HG03432 (cell line): ENCODE measurements around the gene AFAP1.
"Not testable (repeated sequence)": the region's sequence is repeated elsewhere in the genome, so short reads cannot be mapped to it uniquely, and the experiment has no call there.

Experiments
- ATAC-seq: cut with Tn5 transposase; IDR thresholded peaks from one replicate; pipeline ENCODE4 v1.9.1; 2021; ENCODE audit warnings: mild to moderate bottlenecking, moderate library complexity; ENCODE audit not compliant: unreplicated experiment

The AFAP1 gene

DNA sequence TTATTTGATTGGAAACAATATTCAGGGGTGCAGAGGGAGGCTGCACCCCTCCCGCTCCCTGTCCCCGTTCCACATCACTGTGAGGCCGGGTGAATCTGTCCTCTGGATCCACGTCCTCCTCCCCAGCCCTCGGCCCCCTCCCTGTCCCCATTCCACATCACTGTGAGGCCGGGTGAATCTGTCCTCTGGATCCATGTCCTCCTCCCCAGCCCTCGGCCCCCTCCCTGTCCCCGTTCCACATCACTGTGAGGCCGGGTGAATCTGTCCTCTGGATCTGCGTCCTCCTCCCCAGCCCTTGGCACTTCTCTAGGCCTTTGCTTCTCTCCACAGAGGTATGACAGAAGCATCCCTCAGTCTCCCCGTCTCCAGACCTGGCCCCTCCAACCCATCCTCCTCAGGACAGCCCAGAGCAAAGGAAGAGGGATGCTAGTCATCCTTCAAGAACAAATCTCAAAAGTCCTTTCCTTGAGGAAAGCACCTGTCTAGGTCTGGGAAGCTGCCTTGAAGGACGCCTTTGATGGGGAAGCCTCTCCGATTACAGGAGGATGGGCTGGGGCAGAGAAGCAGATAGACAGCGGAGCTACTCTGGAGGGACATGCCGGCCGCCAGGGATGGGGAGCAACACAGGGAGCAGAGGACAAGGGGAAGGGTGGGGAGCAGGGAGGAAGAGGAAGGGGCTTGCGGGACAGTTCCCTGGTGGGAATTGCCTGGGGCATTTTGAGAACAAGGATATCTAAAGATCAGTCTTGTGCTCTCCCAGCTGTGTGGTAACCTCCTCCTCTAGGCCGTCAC is 10.8 kb upstream of the AFAP1 start:
- ATAC-seq, result no peak

DNA sequence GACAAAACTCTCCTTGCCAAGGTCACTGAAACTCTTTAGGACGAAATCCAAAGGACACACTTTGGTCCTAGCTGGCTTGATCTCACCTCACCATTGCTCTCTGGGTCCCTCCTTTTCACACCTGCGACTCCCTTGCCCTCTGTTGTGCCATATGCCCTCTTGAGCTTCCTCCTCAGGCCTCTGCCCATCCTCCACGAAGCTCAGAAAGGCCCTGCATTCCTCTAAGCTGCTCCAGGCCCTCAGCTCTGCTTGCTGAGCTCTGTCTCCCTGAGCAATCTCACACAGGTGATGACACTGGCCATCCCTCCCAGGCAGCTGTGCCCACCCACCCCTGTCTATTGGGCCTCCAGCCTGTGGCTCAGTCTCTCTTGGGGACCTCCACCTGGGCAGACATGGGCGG is 10.1 kb upstream of the AFAP1 start:
- no peak for ATAC-seq

DNA sequence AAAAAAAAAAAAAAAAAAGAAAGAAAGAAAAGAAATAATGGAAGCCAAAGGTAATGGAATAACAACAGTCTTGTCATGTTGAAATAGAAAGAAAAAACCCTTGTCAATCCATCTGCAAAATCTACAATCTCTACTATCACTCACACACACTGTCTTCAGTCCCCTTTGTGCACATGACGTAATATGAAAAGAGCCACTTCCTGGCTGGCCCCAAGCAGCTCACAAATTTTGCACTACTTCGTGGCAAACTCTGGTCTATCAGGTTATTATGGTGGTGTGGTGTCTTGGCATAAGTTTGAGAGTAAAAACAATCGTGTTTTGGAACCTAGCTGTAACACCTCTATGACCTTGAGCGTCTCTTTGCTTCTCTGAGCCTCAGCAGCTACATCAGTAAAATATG is 8.3 kb upstream of the AFAP1 start:
- ATAC-seq, result no peak

DNA sequence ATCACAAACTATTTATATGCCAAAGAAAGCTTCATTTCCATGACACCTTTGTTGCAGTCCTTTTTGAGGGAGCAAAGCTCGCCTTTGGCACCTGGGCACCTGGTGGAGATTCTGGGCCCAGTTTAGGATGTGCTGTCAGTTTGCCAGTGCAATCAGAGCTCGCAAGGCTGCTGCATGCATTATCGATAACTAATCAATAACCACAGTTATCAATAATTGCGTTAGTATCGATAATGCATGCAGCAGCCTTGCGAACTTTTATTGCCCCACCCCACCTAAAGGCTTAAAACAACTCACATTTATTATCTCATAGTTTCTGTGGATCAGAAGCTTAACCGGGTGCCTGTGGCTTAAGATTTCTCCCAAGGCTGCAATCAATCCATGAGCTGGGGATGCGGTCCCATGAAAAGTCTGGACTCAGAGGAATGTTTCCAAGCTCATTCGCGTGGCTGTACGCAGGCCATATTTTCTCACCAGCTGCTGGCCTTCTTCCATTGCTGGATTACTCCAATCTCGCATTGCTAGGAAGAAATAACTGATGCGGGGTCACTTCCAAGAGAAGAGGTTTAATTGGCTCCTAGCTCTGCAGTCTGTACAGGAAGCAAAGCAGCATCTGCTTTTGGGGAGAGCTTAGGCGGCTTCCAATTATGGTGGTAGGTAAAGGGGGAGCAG is 6.2 kb upstream of the AFAP1 start:
- no peak for ATAC-seq

DNA sequence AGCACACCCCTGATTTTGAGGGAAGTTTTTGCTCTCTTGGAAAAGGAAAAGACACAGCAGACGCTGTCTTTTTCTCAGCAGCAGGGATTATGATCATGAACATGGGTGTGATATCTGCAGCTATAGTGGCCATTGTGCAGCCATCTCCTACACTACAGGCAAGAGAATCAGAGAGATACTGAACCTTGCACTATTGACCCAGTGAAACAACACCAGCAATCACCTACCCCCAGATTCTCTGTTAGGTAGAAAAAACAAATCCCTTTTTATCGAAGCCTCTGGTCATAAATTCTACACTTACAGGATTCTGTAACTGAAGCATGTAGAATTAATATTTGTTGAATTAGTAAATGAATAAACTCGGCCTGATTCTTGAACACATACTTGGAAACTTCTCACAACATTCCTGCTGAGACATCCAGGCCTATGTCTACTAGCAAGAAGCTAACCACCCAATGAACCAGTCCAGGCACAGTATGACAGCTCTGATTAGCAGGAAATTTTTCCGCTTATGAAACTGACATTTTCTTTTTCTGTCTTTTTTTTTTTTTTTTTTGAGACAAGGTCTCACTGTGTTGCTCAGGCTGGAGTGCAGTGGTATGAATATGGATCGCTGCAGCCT is 5.0 kb upstream of the AFAP1 start:
- no peak for ATAC-seq

DNA sequence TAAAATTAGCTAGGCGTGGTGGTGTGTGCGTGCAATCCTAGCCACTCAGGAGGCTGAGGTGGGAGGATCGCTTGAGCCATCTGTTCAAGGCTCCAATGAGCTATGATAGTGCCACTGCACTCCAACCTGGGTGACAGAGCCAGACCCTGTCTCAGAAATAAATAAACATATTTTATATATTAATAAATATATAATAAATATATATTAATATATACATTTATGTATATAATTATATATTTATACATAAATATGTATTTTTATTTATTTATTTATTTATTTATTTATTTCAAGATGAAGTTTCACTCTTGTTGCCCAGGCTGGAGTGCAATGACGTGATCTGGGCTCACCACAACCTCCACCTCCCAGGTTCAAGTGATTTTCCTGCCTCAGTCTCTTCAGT is 4.0 kb upstream of the AFAP1 start:
- not testable (repeated sequence) for ATAC-seq

DNA sequence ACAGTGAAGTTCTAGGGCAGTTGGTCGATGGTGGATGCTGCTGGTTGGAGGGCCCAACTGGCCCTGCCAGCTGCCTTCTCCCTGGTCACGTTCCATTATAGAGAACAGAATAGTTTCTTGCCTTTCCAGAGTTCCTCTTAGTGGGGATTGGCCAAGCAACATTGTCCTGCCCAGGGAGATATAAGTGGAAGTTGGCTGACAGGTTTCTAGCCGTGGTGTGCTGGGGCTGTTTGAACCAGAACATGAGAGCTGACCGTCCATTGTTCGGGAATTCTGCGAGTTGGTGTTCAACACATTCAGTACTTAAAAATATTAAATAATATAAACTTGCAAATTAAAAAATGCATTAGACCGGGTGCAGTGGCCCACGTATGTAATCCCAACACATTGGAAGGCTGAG is 3.5 kb upstream of the AFAP1 start:
- ATAC-seq, result no peak

DNA sequence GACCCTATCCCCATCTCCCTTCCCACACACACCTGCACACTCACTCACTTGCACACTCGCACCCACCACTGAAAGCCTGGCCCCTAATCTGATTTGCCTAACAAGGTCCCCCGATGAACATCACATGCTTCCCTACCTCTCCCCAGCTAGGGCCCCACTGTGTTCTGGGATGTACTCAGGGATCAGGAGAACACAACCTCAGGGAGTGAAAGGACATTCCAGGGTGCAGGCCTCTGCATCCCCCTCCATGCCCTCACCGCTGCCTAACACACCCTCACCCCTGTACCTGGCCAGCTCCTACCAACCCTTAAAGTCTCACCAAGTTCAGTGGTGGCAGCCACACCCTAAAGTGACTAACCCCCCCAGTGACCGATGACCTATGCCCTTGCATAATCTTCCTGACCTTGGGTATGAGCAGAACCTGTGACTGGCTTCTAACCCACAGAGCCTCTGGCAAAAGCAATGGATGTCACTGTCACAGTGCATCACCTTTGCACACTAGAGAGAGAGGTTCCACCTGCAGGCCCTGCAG is 2.4 kb upstream of the AFAP1 start:
- no peak for ATAC-seq

DNA sequence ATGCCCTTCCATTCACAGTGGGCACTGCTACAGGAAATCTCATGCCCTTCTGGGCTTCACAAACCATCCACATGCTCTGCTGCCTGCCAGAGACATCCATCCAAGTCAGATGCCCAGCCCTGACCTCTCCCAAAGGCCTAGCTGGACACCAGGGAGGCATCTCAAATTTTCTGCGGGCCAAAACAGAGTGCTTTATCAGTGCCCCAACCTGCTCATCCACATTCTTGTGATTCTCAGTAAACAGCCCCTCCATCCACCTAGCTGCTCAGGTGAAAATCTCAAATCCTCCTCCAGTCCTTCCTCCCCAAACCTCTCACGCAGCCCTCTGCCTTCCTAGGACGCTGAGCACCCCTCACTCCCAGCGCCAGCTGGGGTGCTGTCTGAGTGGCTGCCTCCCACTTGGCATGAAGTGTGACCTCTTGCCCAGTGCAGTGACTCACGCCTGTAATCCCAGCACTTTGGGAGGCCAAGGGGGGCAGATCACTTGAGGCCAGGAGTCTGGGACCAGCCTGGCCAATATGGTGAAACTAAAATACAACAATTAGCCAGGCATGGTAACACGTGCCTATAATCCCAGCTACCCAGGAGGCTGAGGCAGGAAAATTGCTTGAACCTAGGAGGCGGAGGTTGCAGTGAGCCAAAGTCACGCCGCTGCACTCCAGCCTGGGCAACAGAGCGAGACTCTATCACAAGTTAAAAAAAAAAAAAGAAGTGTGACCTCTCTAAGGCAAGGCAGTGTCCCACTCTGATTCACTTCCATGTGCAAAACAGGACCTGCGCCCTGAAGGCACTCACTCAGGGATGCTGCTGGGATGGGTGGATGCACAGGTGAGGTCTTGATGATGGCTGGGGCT is 1.7 kb upstream of the AFAP1 start:
- no peak for ATAC-seq

DNA sequence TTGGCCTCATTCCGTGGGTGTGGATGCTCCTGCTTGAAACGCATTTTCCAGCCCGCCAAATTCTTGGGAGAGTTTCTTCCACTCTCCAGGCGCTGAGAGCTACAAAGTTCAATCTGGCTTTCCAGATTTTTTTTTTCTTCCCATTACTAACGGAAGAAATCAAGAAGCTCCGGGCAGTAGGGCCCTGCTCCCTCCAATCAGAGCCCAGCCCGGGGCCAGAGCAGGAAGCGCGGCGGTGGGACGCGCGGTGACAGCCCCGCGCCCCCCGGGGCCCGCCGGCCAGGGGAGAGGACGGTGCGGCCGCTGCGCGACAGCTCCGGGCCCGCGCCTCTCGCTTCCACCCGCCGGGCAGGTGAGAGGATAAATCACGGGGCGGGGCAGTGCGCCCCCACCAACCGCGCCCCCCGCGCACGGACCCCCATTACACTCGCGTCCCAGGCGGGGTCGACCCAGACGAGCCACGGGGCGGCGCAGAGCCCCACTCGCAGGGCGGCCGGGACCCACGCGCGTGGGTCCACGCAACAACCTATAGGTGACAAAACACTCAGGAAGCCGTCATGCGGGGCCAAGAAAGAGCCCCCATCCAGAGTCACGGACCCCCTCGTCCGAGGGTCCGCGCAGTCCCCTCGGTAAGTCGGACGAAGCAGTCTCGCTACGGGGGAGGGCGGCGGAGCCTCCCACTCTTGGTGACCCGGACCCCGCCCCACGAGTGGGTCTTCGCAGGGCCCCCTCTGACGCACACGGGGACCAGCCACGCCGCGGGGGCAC is 868 bp downstream of the AFAP1 start:
- ATAC-seq, result no peak

DNA sequence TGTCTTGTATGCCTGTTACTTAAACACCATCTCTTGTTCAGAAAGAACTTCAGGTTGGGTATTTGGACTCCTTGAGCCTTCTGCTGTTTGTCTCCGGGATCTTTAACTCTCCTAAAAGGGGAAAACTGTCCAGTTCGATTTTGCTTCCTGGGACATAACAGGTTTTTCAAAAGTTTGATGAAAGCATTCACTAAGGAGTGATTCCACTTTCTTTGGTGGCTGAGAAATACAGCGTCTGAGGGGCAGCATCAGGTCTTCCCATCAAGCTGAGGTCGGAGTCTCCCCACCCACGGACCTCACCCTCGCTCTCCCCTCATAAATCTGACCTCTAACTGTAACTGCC is 1.4 kb downstream of the AFAP1 start:
- no peak for ATAC-seq

DNA sequence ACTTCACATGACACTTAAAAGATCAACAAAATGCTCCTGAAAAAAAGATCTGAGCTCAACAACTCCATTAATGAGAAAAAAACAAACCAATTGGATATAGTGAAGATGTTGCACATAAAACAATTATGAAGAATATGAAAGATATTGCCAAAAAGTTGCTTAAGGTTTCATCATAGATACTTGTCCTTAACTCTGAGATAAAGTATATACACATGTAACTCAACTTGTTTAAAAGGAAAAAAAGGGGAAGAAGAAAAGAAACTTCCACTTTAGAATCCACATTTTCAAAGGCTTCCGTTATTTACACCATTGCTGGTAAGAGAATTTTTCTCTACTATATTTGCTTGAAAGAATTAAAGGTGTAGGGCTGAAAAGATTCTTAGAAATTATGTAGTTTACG is 2.7 kb downstream of the AFAP1 start:
- ATAC-seq, result no peak

DNA sequence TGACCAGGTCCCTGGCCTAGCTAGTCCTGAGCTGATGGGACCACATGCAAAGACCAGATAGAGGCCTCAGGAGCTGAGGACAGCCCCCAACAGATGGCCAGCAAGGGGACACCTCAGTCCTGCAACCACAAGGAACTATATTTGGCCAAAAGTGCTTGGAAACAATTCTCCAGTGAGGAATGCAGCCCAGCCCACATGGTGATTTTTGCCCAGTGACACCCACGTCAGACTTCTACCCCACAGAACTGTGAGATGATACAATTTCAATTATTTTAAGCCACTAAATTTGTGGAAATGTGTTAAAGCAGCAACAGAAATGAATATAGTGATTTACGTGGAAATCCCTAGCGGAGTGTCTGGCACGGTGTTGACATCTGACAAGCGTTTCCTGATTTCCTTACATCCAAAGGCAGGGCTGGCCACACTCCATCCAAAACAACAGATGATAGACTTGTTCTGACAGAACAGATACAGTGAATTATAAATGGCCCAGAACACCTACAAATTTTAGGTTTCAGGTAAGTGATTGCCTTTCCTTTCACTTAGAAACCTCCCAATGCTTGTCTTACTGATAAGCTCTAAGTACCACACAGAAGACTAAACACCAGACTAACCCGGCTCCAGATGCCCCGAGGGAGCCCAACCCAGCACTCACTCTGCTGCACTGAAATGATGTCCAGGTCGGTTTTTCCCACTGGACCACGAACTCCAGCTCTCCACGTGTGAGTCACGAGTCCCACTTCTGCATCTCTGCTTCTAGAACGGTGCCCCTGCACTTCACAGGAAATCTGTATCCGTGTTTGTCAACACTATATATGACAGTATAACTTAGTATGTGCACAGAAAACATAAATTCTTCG is 5.8 kb downstream of the AFAP1 start:
- ATAC-seq, result no peak

DNA sequence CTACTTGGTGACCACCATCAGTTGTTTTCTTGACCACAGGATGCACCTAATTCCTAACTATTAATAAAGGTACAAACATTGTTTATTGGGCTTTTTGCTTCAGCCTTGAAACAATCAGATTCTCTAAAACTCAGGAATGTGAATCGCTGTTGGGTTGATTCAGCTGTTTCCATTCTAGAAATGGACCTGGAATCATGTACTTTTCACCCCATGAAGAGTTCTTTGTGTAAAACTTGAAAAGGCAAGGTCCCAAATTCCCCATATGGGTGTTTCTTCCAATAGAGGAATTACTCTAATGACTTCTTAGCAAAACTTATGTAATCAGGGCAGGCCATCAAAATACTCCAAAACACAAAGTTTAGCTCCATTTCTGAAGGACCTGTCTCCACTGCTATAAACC is 7.4 kb downstream of the AFAP1 start:
- ATAC-seq, result no peak

DNA sequence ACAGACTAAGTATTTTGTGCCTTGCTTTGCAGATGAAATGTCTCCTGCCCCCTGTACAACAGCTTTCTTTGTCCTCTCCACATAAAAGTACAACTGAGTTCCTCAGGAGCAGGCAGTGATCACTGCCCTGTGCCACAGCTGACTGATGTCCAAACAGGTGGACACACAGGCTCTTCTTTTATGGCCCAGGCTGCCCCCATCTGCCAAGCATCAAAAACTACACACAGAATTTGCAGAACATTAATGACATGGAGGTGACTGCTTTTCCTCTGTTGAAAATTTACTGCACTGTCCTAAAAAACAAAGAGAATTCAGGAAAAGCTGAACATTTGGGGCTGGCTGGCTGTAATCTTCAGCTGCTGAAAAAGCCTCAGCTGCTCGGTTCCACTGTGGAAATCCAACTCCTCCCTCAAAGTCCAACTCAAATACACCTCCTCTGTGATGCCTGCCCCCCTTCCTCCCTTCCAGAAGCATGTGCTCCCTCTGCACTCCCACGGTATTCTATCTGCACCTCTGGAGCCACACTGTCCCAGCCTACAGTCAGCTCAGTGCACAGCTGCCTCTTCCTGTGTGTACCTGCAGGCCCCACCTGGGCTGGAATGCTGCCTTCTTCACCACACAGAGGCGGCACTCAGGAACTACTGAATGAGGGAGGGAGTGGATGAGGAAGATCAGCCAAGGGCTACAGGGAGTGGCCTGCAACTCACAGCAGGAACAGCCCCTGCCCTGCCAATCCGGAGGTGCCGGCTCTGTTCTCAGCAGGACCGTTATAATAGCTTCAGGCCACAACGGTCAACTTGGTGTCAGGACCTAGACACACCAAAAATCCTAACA is 10.3 kb downstream of the AFAP1 start:
- ATAC-seq, result no peak

DNA sequence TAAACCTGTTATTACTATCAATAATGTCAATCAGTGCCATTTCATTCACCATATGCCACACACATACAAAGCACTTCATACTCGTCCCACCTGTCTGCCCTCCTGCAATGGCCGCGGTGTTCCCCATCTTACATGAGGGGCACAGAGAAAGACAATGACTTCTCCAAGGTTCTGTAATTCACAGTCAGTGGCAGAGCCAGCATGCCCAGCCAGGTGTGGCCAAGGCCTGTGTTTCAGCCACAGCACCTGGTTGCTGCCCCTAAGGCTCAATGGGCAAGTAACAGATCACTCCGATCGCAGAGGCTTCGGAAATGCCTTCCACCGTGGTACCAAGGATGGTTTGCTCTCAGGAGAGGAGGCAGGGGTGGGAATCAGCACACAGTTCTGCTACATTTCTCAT is 10.9 kb downstream of the AFAP1 start:
- no peak for ATAC-seq

DNA sequence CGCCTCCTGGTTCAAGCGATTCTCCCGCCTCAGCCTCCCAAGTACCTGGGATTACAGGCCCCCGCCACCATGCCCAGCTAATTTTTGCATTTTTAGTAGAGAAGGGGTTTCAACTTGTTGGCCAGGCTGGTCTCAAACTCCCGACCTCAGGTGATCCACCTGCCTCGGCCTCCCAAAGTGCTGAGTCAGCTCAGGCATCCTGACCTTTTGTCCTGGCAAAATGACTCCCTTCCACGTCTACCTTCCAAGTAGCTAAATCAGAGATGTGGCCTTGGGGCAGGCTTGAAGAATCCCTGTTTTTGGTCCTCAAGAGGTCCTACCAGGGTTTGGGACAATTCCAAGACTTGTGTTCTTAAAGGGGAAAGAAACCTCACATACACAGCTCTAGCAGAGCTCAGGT is 12.8 kb downstream of the AFAP1 start:
- ATAC-seq, result no peak

DNA sequence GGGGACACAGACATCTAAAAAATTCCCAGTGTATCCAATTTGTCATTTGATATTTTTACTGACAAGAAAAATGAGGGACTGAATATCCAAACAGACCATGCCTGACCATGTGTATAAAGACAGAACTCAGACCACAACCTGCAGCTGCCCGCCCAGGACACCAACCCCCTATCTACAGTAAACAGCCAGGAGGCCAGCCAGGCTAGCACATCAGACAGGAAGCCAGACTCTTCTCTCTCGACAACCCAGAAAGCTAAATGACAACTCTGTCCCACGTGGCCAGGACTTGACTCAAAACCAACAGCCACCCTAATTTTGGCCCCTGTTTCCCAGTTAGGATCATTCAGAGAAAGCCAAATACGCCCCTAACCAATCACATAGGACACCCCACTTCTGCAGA is 15.1 kb downstream of the AFAP1 start:
- no peak for ATAC-seq

DNA sequence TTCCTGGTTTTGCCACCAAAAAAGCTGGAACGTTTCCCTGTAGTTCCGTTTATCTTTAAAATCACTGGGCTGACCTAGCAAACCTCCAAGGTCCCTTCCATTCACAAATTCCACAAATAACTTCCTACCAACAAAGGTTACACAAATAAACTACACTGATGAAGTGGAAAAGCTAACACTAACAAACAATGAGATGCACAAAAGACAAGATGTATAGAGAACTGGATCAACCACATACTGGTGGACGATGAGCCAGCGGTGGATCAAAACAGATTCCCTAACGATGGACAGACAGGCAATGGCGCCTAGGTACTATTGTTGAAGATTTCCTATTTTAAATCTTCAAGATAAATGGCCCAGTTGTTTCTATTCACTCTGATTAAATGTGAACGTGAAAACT is 15.5 kb downstream of the AFAP1 start:
- no peak for ATAC-seq
